Activated T-cell treated with anti-CD3 and anti-CD28 coated beads, Interleukin-2, amount 50 U/mL, for 48 hours (primary cell): Measurements from ENCODE around the gene TENM4.

Source experiments
- DNase-seq, 2 experiments: peaks; one replicate each; pipeline ENCODE4 v3.0.0-alpha.2; 2020

Gene TENM4

GRCh38 chr11:79383874-79384273 is 57.0 kb downstream of the TENM4 start:
- DNase-seq = no peak

- DNase-seq = no peak
Observed at GRCh38 chr11:79382301-79383050, 58.4 kb downstream of the TENM4 start.

- no peak for DNase-seq
Observed at GRCh38 chr11:79381036-79381435, 59.8 kb downstream of the TENM4 start.

GRCh38 chr11:79377406-79377805 is 63.4 kb downstream of the TENM4 start:
- no peak for DNase-seq

GRCh38 chr11:79375818-79376550 is 64.8 kb downstream of the TENM4 start:
- no peak for DNase-seq

- DNase-seq = no peak
Observed at GRCh38 chr11:79374727-79375126, 66.1 kb downstream of the TENM4 start.

- no peak for DNase-seq
Observed at GRCh38 chr11:79371724-79372123, 69.1 kb downstream of the TENM4 start.

GRCh38 chr11:79371152-79371551 is 69.7 kb downstream of the TENM4 start:
- no peak for DNase-seq

- no peak for DNase-seq
Observed at GRCh38 chr11:79369055-79369454, 71.8 kb downstream of the TENM4 start.

GRCh38 chr11:79367844-79368243 is 73.0 kb downstream of the TENM4 start:
- DNase-seq = no peak

GRCh38 chr11:79366218-79366617 is 74.6 kb downstream of the TENM4 start:
- DNase-seq = no peak

GRCh38 chr11:79363861-79364378 is 76.9 kb downstream of the TENM4 start:
- DNase-seq = no peak

- no peak for DNase-seq
Observed at GRCh38 chr11:79363256-79363655, 77.6 kb downstream of the TENM4 start.

GRCh38 chr11:79362821-79363220 is 78.0 kb downstream of the TENM4 start:
- no peak for DNase-seq

- no peak for DNase-seq
Observed at GRCh38 chr11:79362206-79362757, 78.5 kb downstream of the TENM4 start.

GRCh38 chr11:79358258-79358657 is 82.6 kb downstream of the TENM4 start:
- no peak for DNase-seq

- no peak for DNase-seq
Observed at GRCh38 chr11:79353706-79354105, 87.1 kb downstream of the TENM4 start.

GRCh38 chr11:79352349-79352703 is 88.5 kb downstream of the TENM4 start:
- DNase-seq = no peak

GRCh38 chr11:79348976-79349682 is 91.7 kb downstream of the TENM4 start:
- DNase-seq = no peak

- DNase-seq = no peak
Observed at GRCh38 chr11:79346021-79346420, 94.8 kb downstream of the TENM4 start.

- DNase-seq = no peak
Observed at GRCh38 chr11:79344753-79345294, 96.0 kb downstream of the TENM4 start.

GRCh38 chr11:79342686-79343085 is 98.1 kb downstream of the TENM4 start:
- no peak for DNase-seq

GRCh38 chr11:79342236-79342635 is 98.6 kb downstream of the TENM4 start:
- DNase-seq = no peak
